ENCODE results near the gene C8A.

The C8A gene

GRCh38 chr1:56836359-56836758 lies 18.2 kb upstream of the C8A start:
- H3K27ac ChIP-seq (ENCODE audit: insufficient read depth, low read length, poor library complexity, severe bottlenecking) = no peak overlapping the region
- H3K4me3 ChIP-seq (ENCODE audit: insufficient read depth, low read depth, low read length, poor library complexity, severe bottlenecking) = no peak overlapping the region
- H3K4me1 ChIP-seq (ENCODE audit: control insufficient read depth, insufficient read depth, low read length, poor library complexity, severe bottlenecking) = no peaks in the 10 kb centered on the region
- no peak for DNase-seq
- H3K9me3 ChIP-seq (ENCODE audit: control insufficient read depth, low read length) = no peaks in the 10 kb centered on the region
- no peaks in the 10 kb centered on the region for H3K27me3 ChIP-seq (replicated peaks; ENCODE audit: control insufficient read depth, insufficient read depth, low read length, poor library complexity, severe bottlenecking)
- no peaks in the 10 kb centered on the region for H3K36me3 ChIP-seq (ENCODE audit: control insufficient read depth, insufficient read depth, low read length)

DNA sequence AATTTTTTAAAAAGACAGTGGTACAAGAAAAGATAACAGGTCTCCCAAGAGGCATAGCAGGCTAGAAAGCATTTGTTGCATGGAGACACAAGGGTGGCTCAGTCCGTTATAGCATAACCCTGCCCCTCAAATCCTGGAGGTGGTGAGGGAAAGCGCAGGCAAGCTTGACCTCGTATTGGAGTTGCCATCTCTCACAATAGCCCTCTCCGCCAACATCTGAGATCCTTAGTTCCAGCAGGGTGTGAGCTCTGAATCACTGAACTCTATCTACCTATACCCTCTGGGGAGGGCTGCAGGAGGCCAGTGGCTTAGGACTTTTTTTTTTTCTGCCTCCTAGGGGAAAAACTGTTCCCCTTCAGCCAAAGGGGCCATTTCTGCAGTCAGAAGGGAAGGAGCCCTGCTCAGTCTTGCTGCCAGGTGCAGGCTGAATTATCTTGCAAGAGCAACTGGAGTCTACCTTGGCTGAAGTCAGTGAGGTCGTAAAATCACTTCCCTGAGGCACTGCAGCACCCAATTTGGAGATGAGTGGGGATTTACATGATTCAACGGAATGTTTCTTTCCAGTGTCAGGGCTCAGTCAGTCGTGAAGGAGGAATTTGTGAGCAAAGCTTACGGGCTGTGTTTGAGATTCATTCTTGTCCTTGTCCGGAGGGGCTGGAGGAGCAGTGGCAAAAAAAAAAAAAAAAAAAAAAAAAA lies 17.2 kb upstream of the C8A start:
- H3K27ac ChIP-seq (ENCODE audit: insufficient read depth, low read length, poor library complexity, severe bottlenecking) = no peak overlapping the region
- no peaks in the 10 kb centered on the region for H3K4me1 ChIP-seq (ENCODE audit: control insufficient read depth, insufficient read depth, low read length, poor library complexity, severe bottlenecking)
- H3K4me3 ChIP-seq (ENCODE audit: insufficient read depth, low read depth, low read length, poor library complexity, severe bottlenecking) = no peak overlapping the region
- no peaks in the 10 kb centered on the region for H3K27me3 ChIP-seq (replicated peaks; ENCODE audit: control insufficient read depth, insufficient read depth, low read length, poor library complexity, severe bottlenecking)
- no peaks in the 10 kb centered on the region for H3K9me3 ChIP-seq (ENCODE audit: control insufficient read depth, low read length)
- no peak for DNase-seq
- H3K36me3 ChIP-seq (ENCODE audit: control insufficient read depth, insufficient read depth, low read length) = no peaks in the 10 kb centered on the region

DNA sequence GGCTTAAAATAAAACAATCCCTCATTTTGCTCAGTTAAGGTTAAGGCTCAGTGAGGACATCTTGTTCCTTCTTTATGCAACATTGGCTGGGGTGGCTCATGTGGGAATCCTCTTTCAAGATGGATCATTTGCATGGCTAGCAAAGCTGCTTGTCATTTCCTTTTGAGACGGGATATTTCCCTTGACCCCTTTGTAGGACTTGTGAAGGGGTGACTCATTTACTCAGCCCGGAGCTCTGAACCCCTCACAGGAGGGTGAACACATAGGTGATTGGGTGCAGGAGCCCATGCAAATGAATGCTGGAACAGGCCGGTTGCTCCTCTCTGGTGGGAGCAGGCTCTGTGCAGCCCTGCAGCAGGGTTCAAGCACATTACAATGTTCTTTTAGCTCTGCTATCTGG lies 15.8 kb upstream of the C8A start:
- Histone ChIP-seq H3K27ac (ENCODE audit: insufficient read depth, low read length, poor library complexity, severe bottlenecking) (no peak overlapping the region), H3K9me3 (ENCODE audit: control insufficient read depth, low read length) (no peaks in the 10 kb centered on the region), H3K27me3 (replicated peaks; ENCODE audit: control insufficient read depth, insufficient read depth, low read length, poor library complexity, severe bottlenecking) (no peaks in the 10 kb centered on the region), H3K4me3 (ENCODE audit: insufficient read depth, low read depth, low read length, poor library complexity, severe bottlenecking) (no peak overlapping the region), H3K36me3 (ENCODE audit: control insufficient read depth, insufficient read depth, low read length) (no peaks in the 10 kb centered on the region), H3K4me1 (ENCODE audit: control insufficient read depth, insufficient read depth, low read length, poor library complexity, severe bottlenecking) (no peaks in the 10 kb centered on the region)
- no peak for DNase-seq

- Histone ChIP-seq H3K27me3 (replicated peaks; ENCODE audit: control insufficient read depth, insufficient read depth, low read length, poor library complexity, severe bottlenecking) (no peaks in the 10 kb centered on the region), H3K9me3 (ENCODE audit: control insufficient read depth, low read length) (no peaks in the 10 kb centered on the region), H3K36me3 (ENCODE audit: control insufficient read depth, insufficient read depth, low read length) (no peaks in the 10 kb centered on the region), H3K27ac (ENCODE audit: insufficient read depth, low read length, poor library complexity, severe bottlenecking) (no peak overlapping the region), H3K4me3 (ENCODE audit: insufficient read depth, low read depth, low read length, poor library complexity, severe bottlenecking) (no peak overlapping the region), H3K4me1 (ENCODE audit: control insufficient read depth, insufficient read depth, low read length, poor library complexity, severe bottlenecking) (no peaks in the 10 kb centered on the region)
- no peak for DNase-seq
Observed at GRCh38 chr1:56843544-56843943, 11.1 kb upstream of the C8A start.

- no peaks in the 10 kb centered on the region for H3K4me1 ChIP-seq (ENCODE audit: control insufficient read depth, insufficient read depth, low read length, poor library complexity, severe bottlenecking)
- no peak overlapping the region for H3K4me3 ChIP-seq (ENCODE audit: insufficient read depth, low read depth, low read length, poor library complexity, severe bottlenecking)
- H3K27ac ChIP-seq (ENCODE audit: insufficient read depth, low read length, poor library complexity, severe bottlenecking) = no peak overlapping the region
- H3K27me3 ChIP-seq (replicated peaks; ENCODE audit: control insufficient read depth, insufficient read depth, low read length, poor library complexity, severe bottlenecking) = no peaks in the 10 kb centered on the region
- H3K36me3 ChIP-seq (ENCODE audit: control insufficient read depth, insufficient read depth, low read length) = no peaks in the 10 kb centered on the region
- H3K9me3 ChIP-seq (ENCODE audit: control insufficient read depth, low read length) = no peaks in the 10 kb centered on the region
- no peak for DNase-seq
Observed at GRCh38 chr1:56844545-56845136, 10.0 kb upstream of the C8A start.

GRCh38 chr1:56845343-56845742 lies 9.3 kb upstream of the C8A start:
- Histone ChIP-seq H3K27me3 (replicated peaks; ENCODE audit: control insufficient read depth, insufficient read depth, low read length, poor library complexity, severe bottlenecking) (no peaks in the 10 kb centered on the region), H3K36me3 (ENCODE audit: control insufficient read depth, insufficient read depth, low read length) (no peaks in the 10 kb centered on the region), H3K27ac (ENCODE audit: insufficient read depth, low read length, poor library complexity, severe bottlenecking) (no peak overlapping the region), H3K9me3 (ENCODE audit: control insufficient read depth, low read length) (no peaks in the 10 kb centered on the region), H3K4me1 (ENCODE audit: control insufficient read depth, insufficient read depth, low read length, poor library complexity, severe bottlenecking) (no peaks in the 10 kb centered on the region), H3K4me3 (ENCODE audit: insufficient read depth, low read depth, low read length, poor library complexity, severe bottlenecking) (no peak overlapping the region)
- DNase-seq = no peak

DNA sequence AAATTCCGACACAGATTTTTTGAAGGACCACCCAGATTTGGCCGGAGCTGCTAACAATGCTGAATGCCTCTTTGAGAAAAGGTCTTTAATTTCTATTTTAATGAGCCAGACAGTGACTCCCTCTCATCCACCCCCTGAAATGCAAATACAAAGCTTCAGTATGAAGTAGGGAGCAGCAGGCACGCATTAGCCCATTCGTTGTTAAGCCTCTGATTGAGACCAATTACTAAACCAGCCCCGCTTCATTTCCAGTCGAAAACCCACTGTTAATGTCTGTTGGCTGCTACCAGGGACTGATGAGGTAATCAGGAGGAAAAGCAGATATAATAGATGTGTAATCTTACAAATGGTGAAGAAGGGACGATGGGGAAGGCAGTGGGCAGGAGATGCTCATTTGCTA lies 4.8 kb upstream of the C8A start:
- DNase-seq = no peak
- no peak overlapping the region for H3K4me3 ChIP-seq (ENCODE audit: insufficient read depth, low read depth, low read length, poor library complexity, severe bottlenecking)
- no peaks in the 10 kb centered on the region for H3K27me3 ChIP-seq (replicated peaks; ENCODE audit: control insufficient read depth, insufficient read depth, low read length, poor library complexity, severe bottlenecking)
- no peaks in the 10 kb centered on the region for H3K4me1 ChIP-seq (ENCODE audit: control insufficient read depth, insufficient read depth, low read length, poor library complexity, severe bottlenecking)
- no peaks in the 10 kb centered on the region for H3K9me3 ChIP-seq (ENCODE audit: control insufficient read depth, low read length)
- H3K36me3 ChIP-seq (ENCODE audit: control insufficient read depth, insufficient read depth, low read length) = no peaks in the 10 kb centered on the region
- H3K27ac ChIP-seq (ENCODE audit: insufficient read depth, low read length, poor library complexity, severe bottlenecking) = no peak overlapping the region

GRCh38 chr1:56850411-56850810 lies 4.2 kb upstream of the C8A start:
- no peak overlapping the region for H3K4me3 ChIP-seq (ENCODE audit: insufficient read depth, low read depth, low read length, poor library complexity, severe bottlenecking)
- no peaks in the 10 kb centered on the region for H3K4me1 ChIP-seq (ENCODE audit: control insufficient read depth, insufficient read depth, low read length, poor library complexity, severe bottlenecking)
- no peaks in the 10 kb centered on the region for H3K9me3 ChIP-seq (ENCODE audit: control insufficient read depth, low read length)
- no peaks in the 10 kb centered on the region for H3K36me3 ChIP-seq (ENCODE audit: control insufficient read depth, insufficient read depth, low read length)
- H3K27me3 ChIP-seq (replicated peaks; ENCODE audit: control insufficient read depth, insufficient read depth, low read length, poor library complexity, severe bottlenecking) = no peaks in the 10 kb centered on the region
- H3K27ac ChIP-seq (ENCODE audit: insufficient read depth, low read length, poor library complexity, severe bottlenecking) = no peak overlapping the region
- DNase-seq = no peak

GRCh38 chr1:56850922-56851321 lies 3.7 kb upstream of the C8A start:
- no peaks in the 10 kb centered on the region for H3K4me1 ChIP-seq (ENCODE audit: control insufficient read depth, insufficient read depth, low read length, poor library complexity, severe bottlenecking)
- H3K27me3 ChIP-seq (replicated peaks; ENCODE audit: control insufficient read depth, insufficient read depth, low read length, poor library complexity, severe bottlenecking) = no peaks in the 10 kb centered on the region
- no peak overlapping the region for H3K4me3 ChIP-seq (ENCODE audit: insufficient read depth, low read depth, low read length, poor library complexity, severe bottlenecking)
- H3K9me3 ChIP-seq (ENCODE audit: control insufficient read depth, low read length) = no peaks in the 10 kb centered on the region
- no peak for DNase-seq
- H3K36me3 ChIP-seq (ENCODE audit: control insufficient read depth, insufficient read depth, low read length) = no peaks in the 10 kb centered on the region
- H3K27ac ChIP-seq (ENCODE audit: insufficient read depth, low read length, poor library complexity, severe bottlenecking) = no peak overlapping the region

DNA sequence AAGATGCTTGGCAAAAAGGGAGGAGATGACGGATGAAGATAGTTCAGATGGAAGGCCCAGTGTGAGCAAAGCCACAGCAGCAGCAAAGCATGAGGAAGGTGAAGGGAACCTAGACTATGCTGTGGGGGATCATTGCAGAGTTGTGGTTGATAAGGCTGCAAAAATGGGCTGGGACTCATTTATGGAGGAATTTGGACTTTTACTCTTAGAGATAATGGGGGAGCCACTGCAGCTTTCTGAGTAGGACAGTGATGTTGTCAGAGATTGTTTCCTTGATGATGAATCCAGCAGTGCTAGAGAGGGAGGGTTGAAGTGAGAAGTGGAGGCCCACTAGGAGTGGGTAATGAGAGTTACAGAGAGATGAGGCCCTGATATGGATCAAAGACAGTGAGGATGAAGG lies 2.1 kb upstream of the C8A start:
- no peak overlapping the region for H3K27ac ChIP-seq (ENCODE audit: insufficient read depth, low read length, poor library complexity, severe bottlenecking)

More for the DNA sequence above, 2.1 kb upstream of the C8A start:
- DNase-seq = no peak
- Histone ChIP-seq H3K27me3 (replicated peaks; ENCODE audit: control insufficient read depth, insufficient read depth, low read length, poor library complexity, severe bottlenecking) (no peaks in the 10 kb centered on the region), H3K4me1 (ENCODE audit: control insufficient read depth, insufficient read depth, low read length, poor library complexity, severe bottlenecking) (no peaks in the 10 kb centered on the region), H3K9me3 (ENCODE audit: control insufficient read depth, low read length) (no peaks in the 10 kb centered on the region), H3K36me3 (ENCODE audit: control insufficient read depth, insufficient read depth, low read length) (no peaks in the 10 kb centered on the region), H3K4me3 (ENCODE audit: insufficient read depth, low read depth, low read length, poor library complexity, severe bottlenecking) (no peak overlapping the region)
